Cardiac muscle cell (in vitro differentiated cells and primary cell): ENCODE measurements around the gene RGR. TPM values are rescaled to one million over a fixed set of nuclear protein-coding genes. Genes with fewer than 3 reads are reported as not detected.

ENCODE experiments used
- DNase-seq, 2 donors: peaks; one replicate each; pipeline versions ENCODE4 v3.0.0 to v3.0.0-alpha.2; 2010 to 2017; ENCODE audit warnings: low read depth in 1 of 2, low spot score in 1 of 2
- H3K27ac ChIP-seq: fragments of 200-600 bp; sonication (generic); 2 replicates; pipeline ENCODE4 v1.5.1; 2016
- H3K27me3 ChIP-seq: fragments of 200-600 bp; sonication (generic); 2 replicates; pipeline ENCODE4 v1.6.0; 2016; ENCODE audit warnings: control low read depth
- H3K36me3 ChIP-seq: fragments of 200-600 bp; sonication (generic); 2 replicates; pipeline ENCODE4 v1.5.1; 2016; ENCODE audit warnings: control low read depth
- H3K4me1 ChIP-seq: fragments of 200-600 bp; sonication (generic); 2 replicates; pipeline ENCODE4 v1.8.1; 2017; ENCODE audit warnings: low read depth, mild to moderate bottlenecking, mixed run types
- H3K4me3 ChIP-seq: fragments of 200-600 bp; sonication (generic); 2 replicates; pipeline ENCODE4 v1.5.1; 2016; ENCODE audit warnings: mild to moderate bottlenecking
- H3K9me3 ChIP-seq: fragments of 200-600 bp; sonication (generic); 2 replicates; pipeline ENCODE4 v1.5.1; 2017; ENCODE audit warnings: low read depth, mild to moderate bottlenecking, control low read depth
- CTCF ChIP-seq: IDR thresholded peaks from 2 replicates; pipeline ENCODE4 v1.5.1; 2012; ENCODE audit warnings: low read depth, mild to moderate bottlenecking, low read length
- polyA plus RNA-seq: library from polyadenylated mRNA; unstranded; fragments of >200 nt; fragmentation: Nextera tagmentation; extraction: Ambion mirVana; gene quantifications from 2 replicates; pipeline ENCODE4 v1.2.1, GENCODE V29; 2016
- total RNA-seq: library from RNA; depleted of rRNA; stranded (reverse); fragments of >200 nt; gene quantifications from 2 replicates; pipeline ENCODE4 v1.2.3, GENCODE V29; 2016

The RGR gene
- total and polyA plus RNA-seq, 2 experiments from 2014 or later: not detected

GRCh38 chr10:84237199-84238051 is 7.4 kb upstream of the RGR start:
- Histone ChIP-seq H3K4me1 (no peaks in the 10 kb centered on the region), H3K9me3 (no peaks in the 10 kb centered on the region), H3K4me3 (no peak overlapping the region), H3K27me3 (peaks cover 5% of the 10 kb centered on the region), H3K27ac (no peak overlapping the region), H3K36me3 (no peaks in the 10 kb centered on the region)
- TF ChIP-seq CTCF: peak; percentile 17
- DNase-seq: peak in 1 of 2 donors; percentile 3

- H3K4me1 ChIP-seq: no peaks in the 10 kb centered on the region
- no peak overlapping the region for H3K27ac ChIP-seq
- H3K9me3 ChIP-seq: no peaks in the 10 kb centered on the region
- no peak for TF ChIP-seq CTCF
- H3K4me3 ChIP-seq: no peak overlapping the region
- H3K27me3 ChIP-seq: peaks cover 5% of the 10 kb centered on the region
- no peaks in the 10 kb centered on the region for H3K36me3 ChIP-seq
- no peak for DNase-seq
These were observed 5.9 kb upstream of the RGR start for GRCh38 chr10:84238909-84239308.

GRCh38 chr10:84241185-84241790 is 3.6 kb upstream of the RGR start, which contains the start of gene LRIT1:
Gene LRIT1 (minus strand): TSS chr10:84241546. CDS start chr10:84241439, 107 bp downstream.
- no peak within 1 kb of the TSS for H3K27ac ChIP-seq
- peaks cover 5% of the 10 kb centered on the region for H3K27me3 ChIP-seq
- H3K36me3 ChIP-seq: no peaks in the 10 kb centered on the region
- no peak for DNase-seq
- H3K9me3 ChIP-seq: no peaks in the 10 kb centered on the region
- H3K4me1 ChIP-seq: no peaks in the 10 kb centered on the region
- no peak for TF ChIP-seq CTCF
- no peak within 1 kb of the TSS for H3K4me3 ChIP-seq

GRCh38 chr10:84243759-84244158 is 1.1 kb upstream of the RGR start:
- no peaks in the 10 kb centered on the region for H3K36me3 ChIP-seq

GRCh38 chr10:84247496-84247895 is 2.6 kb downstream of the RGR start:
- Histone ChIP-seq H3K4me3 (no peak overlapping the region), H3K4me1 (no peaks in the 10 kb centered on the region), H3K9me3 (no peaks in the 10 kb centered on the region), H3K27me3 (no peaks in the 10 kb centered on the region), H3K27ac (no peak overlapping the region), H3K36me3 (no peaks in the 10 kb centered on the region)
- no peak for DNase-seq
- TF ChIP-seq CTCF: no peak

More at GRCh38 chr10:84243759-84244158, 1.1 kb upstream of the RGR start:
- no peak for DNase-seq
- Histone ChIP-seq H3K27ac (no peak overlapping the region), H3K9me3 (no peaks in the 10 kb centered on the region), H3K4me3 (no peak overlapping the region), H3K4me1 (no peaks in the 10 kb centered on the region), H3K27me3 (no peaks in the 10 kb centered on the region)
- no peak for TF ChIP-seq CTCF
